Thymus (tissue), 11 donors: ENCODE results near the gene PLAC8. TPM values are rescaled to one million over a fixed set of nuclear protein-coding genes. Genes with fewer than 3 reads are reported as not detected.
"Not testable (repeated sequence)": the region's sequence is repeated elsewhere in the genome, so short reads cannot be mapped to it uniquely, and the experiment has no call there.

Source experiments
- DNase-seq, 9 donors: peaks; one replicate each; pipeline ENCODE4 v3.0.0-alpha.2; 2013; ENCODE audit warnings: low spot score in 9 of 9, low read depth in 6 of 9, missing footprints in 1 of 9
- H3K27ac ChIP-seq, 2 donors: one replicate each; pipeline ENCODE4 v1.5.1; 2013; ENCODE audit warnings: control low read depth in 1 of 2, low read depth in 1 of 2, low read length in 1 of 2, mild to moderate bottlenecking in 1 of 2, moderate library complexity in 1 of 2
- H3K27me3 ChIP-seq, 2 donors: one replicate each; pipeline ENCODE4 v1.5.1; 2013; ENCODE audit warnings: low read length in 1 of 2; ENCODE audit not compliant: control insufficient read depth in 2 of 2, insufficient read depth in 1 of 2
- H3K36me3 ChIP-seq, 2 donors: one replicate each; pipeline ENCODE4 v1.5.1; 2013; ENCODE audit warnings: low read length in 1 of 2, mild to moderate bottlenecking in 1 of 2, moderate library complexity in 1 of 2; ENCODE audit not compliant: control insufficient read depth in 2 of 2, insufficient read depth in 2 of 2
- H3K4me1 ChIP-seq, 2 donors: one replicate each; pipeline ENCODE4 v1.5.1; 2013; ENCODE audit warnings: low read length in 2 of 2; ENCODE audit not compliant: control insufficient read depth in 2 of 2, insufficient read depth in 2 of 2
- H3K4me3 ChIP-seq, 2 donors: one replicate each; pipeline ENCODE4 v1.5.1; 2013; ENCODE audit warnings: low read length in 2 of 2, control low read depth in 1 of 2, mild to moderate bottlenecking in 1 of 2
- H3K9me3 ChIP-seq, 2 donors: one replicate each; pipeline ENCODE4 v1.5.1; 2013; ENCODE audit warnings: low read length in 1 of 2, mild to moderate bottlenecking in 1 of 2; ENCODE audit not compliant: control insufficient read depth in 2 of 2, insufficient read depth in 1 of 2
- WGBS: extraction: QIAGEN DNeasy Blood & Tissue Kit; methylation state at CpG from one replicate; pipeline ENCODE4 v1.1.7; 2013; 5-methylcytosine and 5-hydroxymethylcytosine counted together
- polyA plus RNA-seq: library from polyadenylated mRNA; stranded (reverse); fragments of 200-250 nt; gene quantifications from one replicate; pipeline ENCODE4 v1.2.3, GENCODE V29; 2013
- total RNA-seq: library from RNA; stranded (reverse); fragments of 120-200 nt; gene quantifications from one replicate; pipeline ENCODE4 v1.2.4, GENCODE V29; 2013
- donor health status: healthy.

The PLAC8 gene
- total and polyA plus RNA-seq, 2 donors = 48.9 to 79.8 TPM

DNA sequence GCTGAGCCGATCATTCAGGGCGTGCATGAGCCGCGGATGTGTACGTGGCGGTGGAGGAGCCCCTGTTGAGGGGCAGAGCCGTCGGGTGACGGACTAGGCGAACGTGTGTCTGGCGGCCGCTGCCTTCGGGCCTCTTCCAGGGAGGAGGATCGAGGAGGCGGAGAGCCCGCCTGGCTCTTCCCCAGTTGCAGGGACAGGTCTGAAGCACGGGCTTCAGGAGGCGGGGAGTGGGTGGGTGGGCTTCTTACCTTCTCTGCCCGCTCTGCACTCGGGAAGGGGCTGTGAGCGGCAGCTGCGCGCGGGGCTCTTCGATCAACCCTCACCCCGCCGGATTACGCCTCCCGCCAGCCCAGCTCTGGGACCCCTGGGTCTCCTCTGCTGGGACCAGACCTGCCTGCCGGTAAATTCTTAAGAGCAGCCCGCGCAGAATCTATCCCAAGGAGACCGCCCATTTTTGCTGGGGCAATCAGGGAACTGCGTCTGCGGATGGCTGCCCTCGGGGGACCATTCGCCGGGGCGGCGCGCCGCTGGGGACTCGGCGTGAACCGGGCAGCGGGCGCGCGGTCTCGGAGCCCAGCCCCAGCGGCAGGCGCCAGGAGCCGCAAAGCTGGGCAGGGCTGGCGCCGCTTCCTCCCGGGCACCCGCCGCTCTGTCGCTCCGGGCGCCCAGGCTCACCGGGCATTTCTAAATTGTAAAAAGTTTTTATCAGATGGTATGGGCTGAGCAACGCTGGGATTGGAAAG is 4.9 kb downstream of the PLAC8 start:
- peak in 3 of 9 donors; percentile 15 to 61 (median 23) for DNase-seq
- Histone ChIP-seq H3K4me1 (peaks cover 16 to 36% of the 10 kb centered on the region in 2 donors), H3K36me3 (no peaks in the 10 kb centered on the region), H3K27me3 (peaks cover 0 to 7% of the 10 kb centered on the region in 2 donors), H3K27ac (peak overlapping the region; percentile 79 to 85), H3K9me3 (peaks cover 0 to 3% of the 10 kb centered on the region in 2 donors), H3K4me3 (peak overlapping the region; percentile 50 to 71)
- WGBS = under 1% methylated on average over 64 of the region's 64 CpGs

DNA sequence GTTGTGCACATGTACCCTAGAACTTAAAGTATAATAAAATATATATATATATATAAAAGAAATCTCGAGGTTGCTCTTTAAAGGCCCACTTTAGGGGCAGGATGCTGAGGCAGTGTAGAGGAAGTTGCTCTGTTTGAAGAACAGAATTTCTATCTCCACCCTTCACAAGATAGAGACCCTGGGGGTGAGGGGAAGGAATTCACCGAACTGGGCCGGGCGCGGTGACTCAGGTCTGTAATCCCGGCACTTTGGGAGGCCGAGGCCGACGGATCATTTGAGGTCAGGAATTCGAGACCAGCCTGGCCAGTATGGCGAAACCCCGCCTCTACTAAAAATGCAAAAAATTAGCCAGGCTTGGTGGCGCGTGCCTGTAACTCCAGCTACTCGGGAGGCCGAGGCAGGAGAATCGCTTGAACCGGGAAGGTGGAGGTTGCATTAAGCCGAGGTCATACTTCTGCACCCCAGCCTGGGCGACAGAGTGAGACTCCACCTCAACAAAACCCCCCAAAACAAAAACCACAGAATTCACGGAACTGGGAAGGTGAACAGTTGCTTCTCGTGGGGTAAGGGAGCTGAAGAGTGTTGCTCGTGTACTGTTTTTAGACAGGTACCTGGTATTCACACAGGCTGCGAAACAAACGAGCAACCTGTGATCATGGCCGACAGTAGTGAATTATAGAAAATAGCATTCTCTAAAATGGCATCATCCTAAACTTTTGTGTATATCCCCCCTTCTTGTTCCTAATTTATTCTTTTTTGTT is 6.2 kb downstream of the PLAC8 start:
- no peaks in the 10 kb centered on the region for H3K36me3 ChIP-seq
- DNase-seq = no peak
- H3K27ac ChIP-seq = peak overlapping the region in 1 of 2 donors; percentile 18
- WGBS = 88% methylated on average over 26 of the region's 26 CpGs
- H3K4me3 ChIP-seq = no peak overlapping the region
- H3K27me3 ChIP-seq = peaks cover 0 to 7% of the 10 kb centered on the region in 2 donors
- H3K9me3 ChIP-seq = peaks cover 0 to 3% of the 10 kb centered on the region in 2 donors
- H3K4me1 ChIP-seq = peaks cover 13 to 33% of the 10 kb centered on the region in 2 donors

DNA sequence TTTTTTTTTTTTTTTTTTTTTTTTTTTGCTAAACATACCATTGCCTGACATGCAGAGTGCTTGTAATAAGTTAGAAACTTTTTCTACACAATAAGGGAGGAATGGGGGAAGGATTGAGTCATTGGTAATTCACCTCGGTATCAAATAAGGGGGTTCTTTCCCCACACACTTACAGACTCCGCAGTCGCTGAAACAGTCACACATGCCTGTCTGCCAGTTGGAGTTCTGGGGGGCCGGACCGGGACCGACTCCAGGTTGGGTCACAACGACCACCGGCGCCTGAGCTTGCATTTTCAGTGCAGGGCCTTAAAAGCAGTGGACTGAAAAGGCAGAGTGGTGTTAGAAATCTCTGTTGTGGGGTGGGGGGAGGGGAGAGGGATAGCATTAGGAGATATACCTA is 6.9 kb downstream of the PLAC8 start:
- H3K9me3 ChIP-seq = peaks cover 0 to 3% of the 10 kb centered on the region in 2 donors
- H3K4me1 ChIP-seq = peaks cover 10 to 27% of the 10 kb centered on the region in 2 donors
- DNase-seq = no peak

DNA sequence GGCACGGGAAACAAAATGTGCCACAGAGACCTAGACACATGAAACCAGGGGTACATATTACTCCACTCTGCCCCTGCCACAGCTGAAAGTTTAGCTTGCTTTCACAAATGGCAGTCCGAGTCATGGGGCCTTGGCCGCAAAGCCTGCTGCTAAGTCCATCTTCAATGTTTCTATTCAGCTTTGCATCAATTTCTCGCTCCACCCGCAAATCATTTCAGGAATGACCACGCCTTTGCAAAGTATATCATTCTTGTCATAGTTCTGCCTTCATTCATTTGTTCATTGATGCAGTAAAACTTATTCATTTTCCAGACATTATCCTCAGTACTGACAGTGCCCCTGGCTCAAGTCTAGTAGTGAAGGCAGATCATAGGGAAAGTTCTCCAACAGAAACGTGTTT is 9.5 kb downstream of the PLAC8 start:
- WGBS = 97% methylated on average over 7 of the region's 7 CpGs
- peaks cover 0 to 3% of the 10 kb centered on the region in 2 donors for H3K9me3 ChIP-seq
- H3K27me3 ChIP-seq = peaks cover 0 to 7% of the 10 kb centered on the region in 2 donors
- H3K4me3 ChIP-seq = no peak overlapping the region
- H3K27ac ChIP-seq = no peak overlapping the region
- peaks cover 0 to 6% of the 10 kb centered on the region in 2 donors for H3K36me3 ChIP-seq
- DNase-seq = no peak
- H3K4me1 ChIP-seq = peaks cover 6 to 10% of the 10 kb centered on the region in 2 donors

More for the DNA sequence above, 6.9 kb downstream of the PLAC8 start:
- Histone ChIP-seq H3K27me3 (peaks cover 0 to 7% of the 10 kb centered on the region in 2 donors), H3K27ac (no peak overlapping the region), H3K36me3 (no peaks in the 10 kb centered on the region), H3K4me3 (no peak overlapping the region)
- 92% methylated on average over 9 of the region's 9 CpGs for WGBS

DNA sequence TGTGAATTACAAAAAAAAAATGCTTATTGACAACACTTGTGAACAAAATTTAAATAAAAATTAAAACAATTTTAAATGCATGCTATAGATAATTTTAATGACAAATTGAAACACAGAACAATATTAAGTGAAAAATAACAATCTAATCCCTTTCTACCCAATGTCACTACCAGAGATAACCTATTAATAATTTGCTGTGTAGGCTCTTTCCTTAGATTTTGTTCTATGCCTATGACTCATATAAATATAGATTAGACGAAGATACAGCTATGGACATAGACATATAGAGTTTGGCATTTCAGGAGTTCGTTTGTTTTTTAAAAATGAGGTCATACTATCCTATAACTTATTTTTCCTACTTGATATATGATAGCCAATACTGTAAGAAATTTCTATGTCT is 18.1 kb downstream of the PLAC8 start:
- Histone ChIP-seq H3K4me3 (no peak overlapping the region), H3K4me1 (no peaks in the 10 kb centered on the region), H3K36me3 (peaks cover 3 to 16% of the 10 kb centered on the region in 2 donors), H3K9me3 (no peaks in the 10 kb centered on the region), H3K27me3 (no peaks in the 10 kb centered on the region), H3K27ac (no peak overlapping the region)
- WGBS = 96% methylated on average over 2 of the region's 2 CpGs
- DNase-seq = no peak

DNA sequence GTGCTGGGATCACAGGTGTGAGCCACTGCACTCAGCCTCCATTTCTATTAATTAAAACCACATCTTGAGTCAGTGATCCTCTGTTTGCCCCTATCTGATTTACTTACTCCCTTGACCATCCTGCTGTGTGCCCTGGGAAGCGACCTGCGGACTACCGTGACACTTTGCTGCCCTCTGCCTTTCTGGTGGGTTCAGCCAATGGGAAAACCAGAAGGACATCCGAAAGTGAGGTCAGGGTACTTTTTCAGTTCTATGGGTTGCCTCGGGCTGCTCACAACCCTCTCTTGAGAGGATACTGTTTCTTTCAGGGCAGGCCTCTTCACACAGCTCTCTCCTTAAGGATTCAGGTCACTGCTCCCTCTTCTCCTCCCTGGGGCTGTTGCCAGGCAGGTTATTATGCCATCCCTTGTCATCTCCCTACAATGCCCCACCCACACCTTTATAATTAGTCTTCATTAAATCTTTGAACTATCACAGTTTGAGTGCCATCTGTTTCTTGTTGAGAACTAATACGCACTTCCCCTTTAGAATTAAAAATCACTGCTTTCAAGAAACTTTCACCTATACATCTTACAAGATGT is 21.4 kb downstream of the PLAC8 start:
- peaks cover 0 to 20% of the 10 kb centered on the region in 2 donors for H3K36me3 ChIP-seq
- no peaks in the 10 kb centered on the region for H3K27me3 ChIP-seq
- H3K4me1 ChIP-seq = no peaks in the 10 kb centered on the region
- no peak overlapping the region for H3K4me3 ChIP-seq
- no peaks in the 10 kb centered on the region for H3K9me3 ChIP-seq
- DNase-seq = no peak
- 94% methylated on average over 6 of the region's 6 CpGs for WGBS
- no peak overlapping the region for H3K27ac ChIP-seq

DNA sequence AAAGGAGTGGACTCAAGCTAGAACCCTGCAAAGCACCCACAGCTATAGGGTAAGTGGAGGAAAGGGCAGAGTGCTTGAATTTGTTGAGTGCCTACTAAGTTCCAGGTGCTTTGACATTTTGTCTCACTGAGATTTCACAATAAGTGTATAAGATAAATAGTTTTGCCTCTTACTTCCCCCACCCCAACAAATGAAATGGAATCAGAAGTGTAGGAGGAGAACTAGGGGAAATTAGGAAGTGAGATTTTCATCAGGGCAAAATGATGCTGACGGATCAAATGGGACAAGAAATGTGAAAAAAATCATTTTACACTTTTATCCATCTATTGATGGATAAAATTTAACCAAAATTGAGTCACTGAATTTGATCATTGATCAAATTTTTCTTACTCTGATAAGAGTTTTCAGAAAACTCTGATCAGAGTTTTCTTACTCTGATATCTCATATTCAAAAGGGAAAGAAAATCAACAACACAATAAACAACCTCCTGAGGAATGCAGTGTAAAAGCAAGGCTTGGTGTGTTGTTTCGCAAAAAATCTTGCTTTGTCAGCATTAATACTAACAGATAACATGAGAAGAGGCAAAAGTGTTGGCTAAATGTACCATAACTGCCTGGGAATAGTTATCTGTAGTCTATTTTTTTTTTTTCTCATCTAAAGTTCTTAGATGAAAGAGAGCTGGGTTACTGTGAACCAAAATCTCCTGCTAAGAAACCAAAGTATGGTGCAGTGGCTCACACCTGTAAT is 24.9 kb downstream of the PLAC8 start:
- DNase-seq = no peak
- H3K9me3 ChIP-seq = no peaks in the 10 kb centered on the region
- H3K27me3 ChIP-seq = no peaks in the 10 kb centered on the region
- no peaks in the 10 kb centered on the region for H3K4me1 ChIP-seq
- no peak overlapping the region for H3K27ac ChIP-seq
- H3K36me3 ChIP-seq = peaks cover 0 to 17% of the 10 kb centered on the region in 2 donors
- 96% methylated on average over 2 of the region's 2 CpGs for WGBS
- H3K4me3 ChIP-seq = no peak overlapping the region

DNA sequence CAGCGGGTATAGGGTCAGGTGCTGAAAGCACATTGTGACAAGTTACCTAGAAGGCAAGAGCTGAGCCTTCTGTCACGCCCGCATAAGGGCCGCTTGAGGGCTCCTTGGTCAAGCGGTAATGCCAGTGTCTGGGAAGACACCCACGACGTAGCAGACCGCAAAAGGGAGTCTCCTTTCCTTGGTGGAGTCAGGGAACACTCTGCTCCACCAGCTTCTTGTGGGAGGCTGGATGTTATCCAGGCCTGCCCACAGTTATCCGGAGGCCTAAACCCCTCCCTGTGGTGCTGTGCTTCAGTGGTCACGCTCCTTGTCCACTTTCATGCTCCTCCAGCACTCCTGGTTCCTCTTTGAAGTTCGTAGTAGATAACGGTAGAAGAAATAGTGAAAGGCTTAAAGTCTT is 29.6 kb downstream of the PLAC8 start:
- WGBS = 96% methylated on average over 12 of the region's 12 CpGs
- not testable (repeated sequence) for DNase-seq, H3K36me3 ChIP-seq, H3K4me1 ChIP-seq, H3K4me3 ChIP-seq, H3K27ac ChIP-seq, H3K27me3 ChIP-seq, H3K9me3 ChIP-seq
